Globus pallidus (tissue), 1 donor: ENCODE results near the gene FHL3.

Source experiments
- DNase-seq: peaks from one replicate; pipeline ENCODE4 v3.0.0-alpha.2; 2015; ENCODE audit warnings: low spot score

Gene FHL3

DNA sequence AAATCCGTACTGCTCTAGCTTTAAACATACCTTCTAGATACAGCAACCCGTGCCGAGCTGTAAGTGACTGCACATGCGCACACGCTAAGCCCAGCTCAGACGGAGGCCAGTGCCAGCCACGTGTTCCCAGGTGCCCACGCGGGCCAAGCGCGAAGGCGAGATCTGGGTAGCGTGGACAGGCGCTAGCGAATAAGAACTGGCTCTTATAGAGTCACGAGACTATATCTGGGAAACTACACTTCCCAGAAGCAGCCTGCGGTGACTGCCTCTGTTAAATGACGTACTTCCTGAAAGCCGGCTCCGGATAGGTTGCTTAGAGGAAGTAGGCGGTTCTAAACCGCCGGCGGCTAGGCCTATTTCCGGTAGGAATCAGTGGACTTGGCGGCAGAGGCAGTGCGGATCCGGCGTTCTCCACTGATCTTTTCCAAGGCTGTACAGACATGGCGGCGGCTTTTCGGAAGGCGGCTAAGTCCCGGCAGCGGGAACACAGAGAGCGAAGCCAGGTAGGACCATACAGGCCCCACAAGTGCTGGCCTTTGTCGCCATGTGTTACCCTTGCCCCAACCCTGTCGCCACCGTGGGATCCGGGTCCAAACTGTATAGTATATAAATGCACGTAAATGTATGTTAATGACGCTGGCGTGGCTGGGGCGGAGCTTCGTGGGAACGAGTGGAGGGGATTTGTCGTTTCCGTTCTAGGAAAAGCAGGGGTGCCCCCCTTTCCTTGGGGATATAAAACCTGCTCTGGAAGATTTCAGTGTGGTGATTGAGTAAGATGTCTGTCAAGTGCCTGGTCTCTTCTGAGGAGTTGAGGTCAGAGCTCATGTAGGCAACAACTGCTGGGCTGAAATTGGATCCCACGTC is 7.3 kb upstream of the FHL3 start, which contains the start of gene UTP11:
UTP11 (plus strand) TSS at position 372 of the 864 bp plus-strand sequence; CDS start at position 441, 69 bp downstream.
- DNase-seq: peak; percentile 98

DNA sequence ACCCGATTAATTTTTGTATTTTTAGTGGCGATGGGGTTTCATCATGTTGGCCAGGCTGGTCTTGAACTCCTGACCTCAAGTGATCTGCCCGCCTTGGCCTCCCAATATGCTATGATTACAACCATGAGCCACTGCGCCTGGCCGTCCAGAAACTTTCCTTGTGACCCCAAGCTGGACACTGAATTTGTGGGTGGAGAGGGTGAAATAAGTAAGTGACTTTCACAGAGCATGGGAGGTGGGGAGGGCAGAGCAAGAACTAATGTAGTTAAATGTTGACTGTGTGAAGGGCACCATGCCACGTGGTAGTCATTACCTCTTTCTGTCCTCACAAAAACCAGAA is 4.5 kb upstream of the FHL3 start:
- DNase-seq: no peak

GRCh38 chr1:38009088-38009840 is 4.0 kb upstream of the FHL3 start:
- no peak for DNase-seq

DNA sequence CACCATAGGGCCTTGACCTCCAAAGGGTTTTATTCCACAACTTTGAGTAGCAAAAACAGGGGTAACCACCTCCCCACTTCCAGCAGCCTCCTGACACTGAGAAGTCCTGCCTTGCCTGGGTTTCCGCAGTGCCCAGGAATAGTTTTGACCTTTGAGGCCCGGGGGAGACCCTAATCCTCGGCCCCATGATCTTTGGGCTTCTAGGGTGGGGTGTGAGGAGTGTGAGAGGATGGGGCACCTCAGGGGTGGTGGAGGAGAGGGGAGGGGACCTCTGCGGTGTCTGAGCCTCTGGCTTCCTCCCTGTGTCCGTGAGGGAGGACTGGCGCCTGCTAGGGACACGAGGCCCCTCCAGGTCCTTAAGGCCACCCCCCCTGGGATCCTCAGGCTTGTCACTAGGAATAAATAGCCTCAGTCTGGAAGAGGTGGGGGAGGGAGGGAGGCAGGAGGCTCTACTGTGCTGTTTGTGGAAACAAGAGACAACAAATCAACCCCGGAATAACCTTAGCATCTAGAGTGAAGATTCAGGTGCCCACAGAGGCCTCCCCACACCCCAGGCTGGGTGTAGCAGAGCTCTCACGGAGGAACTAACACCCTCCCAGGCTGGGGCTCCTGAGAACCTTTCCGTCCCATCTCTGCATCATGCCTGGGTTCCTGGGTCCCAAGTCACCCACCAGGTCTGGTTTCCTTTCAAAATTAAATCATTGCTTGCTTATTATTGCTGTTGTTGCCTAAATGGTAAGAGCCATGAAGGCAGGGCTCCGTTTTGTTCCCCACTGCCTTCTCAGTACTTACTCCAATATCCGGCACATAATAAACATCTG is 904 bp upstream of the FHL3 start:
- no peak for DNase-seq

GRCh38 chr1:38004284-38005108 is 818 bp downstream of the FHL3 start:
- no peak for DNase-seq

- no peak for DNase-seq
These were observed 1.8 kb downstream of the FHL3 start for GRCh38 chr1:38003261-38004250.

- no peak for DNase-seq
These were observed 4.5 kb downstream of the FHL3 start for GRCh38 chr1:38000529-38001455.

GRCh38 chr1:38000233-38000528 is 5.1 kb downstream of the FHL3 start:
- no peak for DNase-seq

DNA sequence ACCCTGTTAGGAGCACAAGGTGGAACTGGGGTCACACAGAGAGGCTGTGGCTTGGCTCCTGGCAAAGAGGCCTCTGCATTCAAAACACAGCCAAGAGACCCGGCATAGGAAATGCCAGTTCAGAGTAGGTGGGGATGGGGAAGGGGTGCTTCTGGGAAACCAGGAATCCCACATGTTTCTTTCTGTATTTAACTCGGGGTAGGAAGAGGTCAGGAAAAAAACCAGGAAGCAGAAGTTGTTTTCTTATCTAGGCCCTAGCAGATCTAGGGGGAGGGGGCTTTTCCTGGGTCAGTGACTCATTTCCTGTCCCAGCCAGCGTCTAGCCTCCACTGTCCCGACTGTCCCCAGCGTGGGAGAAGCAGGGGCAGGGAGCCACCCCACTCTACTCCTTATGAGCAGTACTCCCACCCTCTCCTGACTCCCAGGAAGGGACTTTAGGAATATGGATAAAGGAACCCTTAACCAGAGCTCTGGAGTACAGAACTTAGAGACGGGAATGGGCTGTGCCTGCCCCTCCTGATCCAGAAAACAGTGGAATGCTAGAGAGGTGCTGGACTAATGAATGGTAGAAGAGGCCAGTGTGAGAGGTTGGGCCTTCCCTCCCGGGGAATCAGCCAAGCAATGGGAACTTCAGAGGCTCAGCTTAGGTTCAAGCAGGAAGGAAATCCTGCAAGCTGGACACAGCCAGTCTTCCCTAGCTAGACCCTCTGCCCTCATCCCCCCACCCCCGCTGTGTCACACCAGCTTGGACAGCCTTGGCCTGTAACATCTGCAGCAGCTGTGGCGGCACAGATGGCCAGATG is 5.7 kb downstream of the FHL3 start:
- DNase-seq: no peak

- no peak for DNase-seq
These were observed 6.3 kb downstream of the FHL3 start for GRCh38 chr1:37998913-37999429.

- DNase-seq: no peak
These were observed 7.1 kb downstream of the FHL3 start for GRCh38 chr1:37998089-37998808.

GRCh38 chr1:37997256-37998088 is 7.8 kb downstream of the FHL3 start:
- DNase-seq: no peak

DNA sequence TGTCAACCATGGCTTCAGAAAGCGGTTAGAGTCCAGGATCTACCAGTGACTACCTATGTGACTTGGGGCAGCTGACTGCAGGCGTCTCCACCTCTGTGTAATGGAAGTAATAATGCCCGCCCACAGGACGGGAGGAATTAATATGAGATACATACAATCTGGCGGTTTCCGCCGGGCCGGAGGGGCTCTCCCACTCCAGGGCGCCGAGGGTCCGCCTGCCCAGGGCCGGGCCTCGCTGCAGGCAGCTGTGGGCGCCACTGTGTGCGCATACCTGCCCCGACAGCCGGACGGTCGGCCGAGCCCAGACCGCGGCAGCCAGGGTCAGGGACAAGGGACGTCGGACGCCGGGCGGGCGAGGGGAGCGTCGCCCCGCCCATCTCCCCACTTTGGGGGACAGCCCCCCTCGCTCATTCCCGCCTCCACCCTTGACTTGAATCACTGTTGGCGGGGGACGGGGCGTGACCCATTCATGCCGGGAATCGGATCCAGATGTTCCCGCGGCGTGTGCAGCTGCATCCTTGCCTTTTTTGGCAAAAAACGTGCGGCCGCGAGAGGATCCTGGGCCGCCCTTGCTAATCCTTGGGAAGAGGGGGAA is 9.5 kb downstream of the FHL3 start:
- DNase-seq: no peak

DNA sequence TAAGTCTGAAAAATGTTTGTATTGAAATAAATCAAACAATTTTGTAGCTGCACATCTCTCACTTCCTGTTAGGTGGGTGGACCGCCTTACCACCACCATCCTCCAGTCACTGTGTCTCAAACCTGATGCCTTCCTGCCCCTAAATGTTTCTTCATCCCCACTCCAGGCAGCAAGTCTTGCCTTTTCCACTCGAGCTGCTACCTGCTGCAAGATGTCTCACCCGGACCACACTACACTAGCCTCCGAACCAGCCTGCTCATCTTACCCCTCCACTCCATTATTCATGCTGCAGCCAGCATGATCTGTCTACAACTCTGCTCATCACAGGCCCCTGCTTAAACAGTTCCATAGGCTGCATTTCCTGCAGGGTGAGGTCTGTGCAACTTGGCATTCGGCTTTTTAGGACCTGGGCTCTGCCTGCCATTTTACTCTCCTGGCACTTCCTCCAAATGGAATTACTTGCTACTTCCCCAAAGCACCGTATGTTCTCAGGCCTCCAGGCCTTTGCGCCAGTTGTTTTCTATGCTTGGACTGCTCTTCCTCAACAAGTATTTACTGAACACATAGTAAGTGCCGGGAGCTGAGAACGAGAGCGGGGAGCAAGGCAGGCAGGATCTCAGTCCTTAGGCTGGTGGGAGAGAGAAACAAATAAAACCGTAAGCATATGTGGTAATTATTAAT is 10.3 kb downstream of the FHL3 start:
- no peak for DNase-seq

GRCh38 chr1:37989361-37989930 is 15.9 kb downstream of the FHL3 start:
- no peak for DNase-seq
